ENCODE results near the gene ZDHHC14. TPM values are rescaled to one million over a fixed set of nuclear protein-coding genes. Genes with fewer than 3 reads are reported as not detected.

ZDHHC14 gene
- total and polyA plus RNA-seq, 3 donors from 2014 or later: 28.5 to 74.9 (median 67.9) TPM

GRCh38 chr6:157579467-157580031, 198.6 kb downstream of the ZDHHC14 start:
- Histone ChIP-seq H3K9me3 (no peaks in the 10 kb centered on the region), H3K4me3 (no peak overlapping the region), H3K27me3 (no peaks in the 10 kb centered on the region), H3K27ac (no peak overlapping the region), H3K36me3 (ENCODE audit: low read depth, missing control alignments) (no peaks in the 10 kb centered on the region), H3K4me1 (no peaks in the 10 kb centered on the region)
- no peak for TF ChIP-seq CTCF (IDR thresholded peaks at IDR 0.05)
- DNase-seq: no peak
- WGBS, 2 donors: 69 to 71% methylated on average over 3 of the region's 3 CpGs
- intact Hi-C loops (cut with DNase I; ENCODE audit: low total_unique reads): no loop called here

GRCh38 chr6:157584036-157584435, 203.0 kb downstream of the ZDHHC14 start:
- WGBS, 2 donors: 93 to 100% methylated on average over 2 to 3 of the region's 3 CpGs
- intact Hi-C loops (cut with DNase I; ENCODE audit: low total_unique reads): no loop called here
- Histone ChIP-seq H3K9me3 (no peaks in the 10 kb centered on the region), H3K4me1 (no peaks in the 10 kb centered on the region), H3K4me3 (no peak overlapping the region), H3K27ac (no peak overlapping the region), H3K36me3 (ENCODE audit: low read depth, missing control alignments) (no peaks in the 10 kb centered on the region), H3K27me3 (no peaks in the 10 kb centered on the region)
- TF ChIP-seq POLR2A (IDR thresholded peaks at IDR 0.05) (no peak), CTCF (IDR thresholded peaks at IDR 0.05) (no peak)
- no peak for DNase-seq

GRCh38 chr6:157585274-157586087, 204.5 kb downstream of the ZDHHC14 start:
- WGBS, 2 donors: 97 to 100% methylated on average over 6 of the region's 6 CpGs
- intact Hi-C loops (cut with DNase I; ENCODE audit: low total_unique reads): no loop called here
- H3K9me3 ChIP-seq: no peaks in the 10 kb centered on the region

GRCh38 chr6:157586088-157586414, 205.1 kb downstream of the ZDHHC14 start:
- no peaks in the 10 kb centered on the region for H3K27me3 ChIP-seq
- H3K27ac ChIP-seq: no peak overlapping the region
- WGBS, 2 donors: 93 to 94% methylated on average over 5 of the region's 5 CpGs
- H3K36me3 ChIP-seq (ENCODE audit: low read depth, missing control alignments): no peaks in the 10 kb centered on the region
- H3K4me1 ChIP-seq: no peaks in the 10 kb centered on the region
- no peaks in the 10 kb centered on the region for H3K9me3 ChIP-seq
- H3K4me3 ChIP-seq: no peak overlapping the region
- intact Hi-C loops (cut with DNase I; ENCODE audit: low total_unique reads): no loop called here
- no peak for DNase-seq
- TF ChIP-seq CTCF (IDR thresholded peaks at IDR 0.05) (no peak), POLR2A (IDR thresholded peaks at IDR 0.05) (no peak)

More at GRCh38 chr6:157585274-157586087, 204.5 kb downstream of the ZDHHC14 start:
- no peaks in the 10 kb centered on the region for H3K36me3 ChIP-seq (ENCODE audit: low read depth, missing control alignments)
- H3K4me3 ChIP-seq: no peak overlapping the region
- no peak overlapping the region for H3K27ac ChIP-seq
- no peak for TF ChIP-seq POLR2A (IDR thresholded peaks at IDR 0.05)
- no peak for TF ChIP-seq CTCF (IDR thresholded peaks at IDR 0.05)
- H3K4me1 ChIP-seq: no peaks in the 10 kb centered on the region
- no peaks in the 10 kb centered on the region for H3K27me3 ChIP-seq
- no peak for DNase-seq
